H1 (cell line): ENCODE data around the gene KRT77. TPM values are rescaled to one million over a fixed set of nuclear protein-coding genes. Genes with fewer than 3 reads are reported as not detected.
A peak's percentile ranks its signal among the peaks of the same experiment; 100 is the strongest.

Experiments used
- CTCF ChIA-PET: fragments of 300-600 bp; sonication (Branson Sonifier 250); formaldehyde crosslinking; loops from one replicate; lab custom pipeline; 2021; ENCODE audit not compliant: partially characterized antibody; lab: Charles Lee
- POLR2A ChIA-PET: fragments of 300-600 bp; sonication (Branson Sonifier 250); formaldehyde crosslinking; loops from one replicate; lab custom pipeline; 2021; ENCODE audit warnings: inconsistent platforms; ENCODE audit not compliant: partially characterized antibody; lab: Charles Lee
- DNase-seq, 2 experiments: peaks; one replicate each; pipeline versions ENCODE4 v3.0.0 to v3.0.0-alpha.2; 2010 to 2022; ENCODE audit warnings: low spot score in 2 of 2, low read depth in 1 of 2, mixed read lengths in 1 of 2
- FAIRE-seq: peaks from 2 replicates; lab custom pipeline; 2011; peaks lifted over from hg19 to GRCh38; lab: Jason Lieb, UNC
- H2AFZ ChIP-seq: 2 replicates; pipeline ENCODE4 v1.8.1; 2012; ENCODE audit warnings: low read length, inconsistent platforms
- H2AK5ac ChIP-seq: 2 replicates; pipeline ENCODE4 v1.6.1; 2013; ENCODE audit warnings: low read depth, low read length
- H2BK120ac ChIP-seq: replicated peaks from 2 replicates; pipeline ENCODE3; 2013; ENCODE audit warnings: low read depth, low read length, inconsistent platforms
- H2BK12ac ChIP-seq: 2 replicates; pipeline ENCODE4 v1.6.1; 2013; ENCODE audit warnings: low read depth, low read length
- H2BK15ac ChIP-seq: 2 replicates; pipeline ENCODE4 v1.6.1; 2013; ENCODE audit warnings: low read length
- H2BK20ac ChIP-seq: 2 replicates; pipeline ENCODE4 v1.6.1; 2013; ENCODE audit warnings: low read length
- H2BK5ac ChIP-seq: 2 replicates; pipeline ENCODE4 v1.6.1; 2013; ENCODE audit warnings: low read depth, low read length
- H3K14ac ChIP-seq: 2 replicates; pipeline ENCODE4 v1.6.1; 2013; ENCODE audit warnings: inconsistent platforms; ENCODE audit not compliant: insufficient read length
- H3K18ac ChIP-seq: 2 replicates; pipeline ENCODE4 v1.6.1; 2013; ENCODE audit warnings: low read length; ENCODE audit errors: extremely low read depth
- H3K23ac ChIP-seq: 2 replicates; pipeline ENCODE4 v1.6.1; 2013; ENCODE audit warnings: inconsistent platforms; ENCODE audit not compliant: insufficient read length
- H3K23me2 ChIP-seq: 2 replicates; pipeline ENCODE4 v1.6.1; 2013; ENCODE audit warnings: low read depth, low read length
- H3K27ac ChIP-seq: 2 replicates; pipeline ENCODE4 v1.6.1; 2011; ENCODE audit warnings: low read depth, low read length, inconsistent platforms
- H3K27me3 ChIP-seq, 4 experiments: replicated peaks in 1 of 4; 1 replicate in 1 of 4; 2 replicates in 3 of 4; pipeline versions ENCODE4 v1.6.1 to v1.8.1; 2011 to 2013; ENCODE audit warnings: low read length in 3 of 4, mild to moderate bottlenecking in 3 of 4, inconsistent platforms in 2 of 4, mixed read lengths in 2 of 4, moderate library complexity in 1 of 4; ENCODE audit not compliant: control insufficient read depth in 3 of 4, insufficient read depth in 3 of 4; ENCODE audit errors: extremely low read depth in 1 of 4
- H3K36me3 ChIP-seq, 4 experiments: 2 replicates each; pipeline versions ENCODE4 v1.6.1 to v1.8.1; 2011 to 2013; ENCODE audit warnings: mild to moderate bottlenecking in 4 of 4, low read length in 3 of 4, moderate library complexity in 2 of 4, control low read depth in 1 of 4, inconsistent platforms in 1 of 4; ENCODE audit not compliant: insufficient read depth in 4 of 4, control insufficient read depth in 2 of 4
- H3K4ac ChIP-seq: replicated peaks from 2 replicates; pipeline ENCODE3; 2013; ENCODE audit warnings: low read length, low read depth, mixed read lengths, inconsistent platforms; ENCODE audit not compliant: insufficient read length
- H3K4me1 ChIP-seq, 4 experiments: replicated peaks in 1 of 4; 1 replicate in 1 of 4; 2 replicates in 3 of 4; pipeline versions ENCODE4 v1.6.1 to v1.8.1; 2011 to 2013; ENCODE audit warnings: low read length in 3 of 4, inconsistent platforms in 2 of 4, mixed read lengths in 1 of 4; ENCODE audit not compliant: insufficient read depth in 4 of 4, control insufficient read depth in 3 of 4
- H3K4me2 ChIP-seq, 2 experiments: 2 replicates each; pipeline versions ENCODE4 v1.6.1 to v1.8.1; 2011 to 2013; ENCODE audit warnings: low read depth in 2 of 2, low read length in 2 of 2, control low read depth in 1 of 2, inconsistent platforms in 1 of 2, mild to moderate bottlenecking in 1 of 2; ENCODE audit not compliant: insufficient read depth in 1 of 2
- H3K4me3 ChIP-seq, 4 experiments: fragments of 200-600, 300-600 bp in 1 of 4; sonication (generic), shearing (Covaris generic), sonication (Bioruptor Twin) in 1 of 4; 2 replicates each; pipeline versions ENCODE4 v1.5.1 to v1.8.1; 2011 to 2016; ENCODE audit warnings: low read length in 4 of 4, low read depth in 3 of 4, control low read depth in 2 of 4, inconsistent platforms in 2 of 4, mild to moderate bottlenecking in 2 of 4, mixed read lengths in 1 of 4, moderate library complexity in 1 of 4; ENCODE audit not compliant: insufficient read depth in 2 of 4; ENCODE audit errors: extremely low read depth in 1 of 4
- H3K56ac ChIP-seq: replicated peaks from 2 replicates; pipeline ENCODE3; 2013; ENCODE audit warnings: low read depth, mild to moderate bottlenecking, mixed read lengths, low read length, inconsistent platforms; ENCODE audit not compliant: insufficient read length
- H3K79me1 ChIP-seq: 2 replicates; pipeline ENCODE4 v1.6.1; 2013; ENCODE audit warnings: low read depth, low read length, control low read depth
- H3K79me2 ChIP-seq, 2 experiments: 2 replicates each; pipeline versions ENCODE4 v1.6.1 to v1.8.1; 2012 to 2013; ENCODE audit warnings: low read length in 2 of 2, mild to moderate bottlenecking in 2 of 2, inconsistent platforms in 1 of 2; ENCODE audit not compliant: insufficient read depth in 2 of 2, control insufficient read depth in 1 of 2
- H3K9ac ChIP-seq, 4 experiments: replicated peaks in 1 of 4; 1 replicate in 1 of 4; 2 replicates in 3 of 4; pipeline versions ENCODE4 v1.6.1 to v1.8.1; 2011 to 2013; ENCODE audit warnings: low read depth in 3 of 4, low read length in 3 of 4, control low read depth in 2 of 4, mild to moderate bottlenecking in 2 of 4, moderate library complexity in 2 of 4, inconsistent platforms in 1 of 4; ENCODE audit errors: extremely low read depth in 1 of 4
- H3K9me3 ChIP-seq, 2 experiments: 2 replicates each; pipeline versions ENCODE4 v1.6.1 to v1.8.1; 2012 to 2013; ENCODE audit warnings: mild to moderate bottlenecking in 2 of 2, moderate library complexity in 2 of 2, control low read depth in 1 of 2, inconsistent platforms in 1 of 2, low read depth in 1 of 2, low read length in 1 of 2, mixed read lengths in 1 of 2; ENCODE audit not compliant: insufficient read depth in 2 of 2
- H4K20me1 ChIP-seq, 2 experiments: replicated peaks in 1 of 2; 2 replicates each; pipeline versions ENCODE3 to v1.8.1; 2011 to 2013; ENCODE audit warnings: inconsistent platforms in 2 of 2, low read length in 2 of 2, mild to moderate bottlenecking in 1 of 2; ENCODE audit not compliant: insufficient read depth in 2 of 2, control insufficient read depth in 1 of 2
- H4K5ac ChIP-seq: 2 replicates; pipeline ENCODE4 v1.6.1; 2013; ENCODE audit warnings: low read length, low read depth, mixed read lengths, inconsistent platforms; ENCODE audit not compliant: insufficient read length
- H4K8ac ChIP-seq: 2 replicates; pipeline ENCODE4 v1.8.0; 2013; ENCODE audit warnings: mild to moderate bottlenecking, moderate library complexity, low read length, inconsistent platforms; ENCODE audit not compliant: insufficient read depth; ENCODE audit errors: extremely low read depth
- H4K91ac ChIP-seq: replicated peaks from 2 replicates; pipeline ENCODE3; 2013; ENCODE audit warnings: low read length, mixed read lengths, inconsistent platforms; ENCODE audit not compliant: insufficient read length
- ATF3 ChIP-seq: IDR thresholded peaks from 2 replicates; pipeline ENCODE4 v1.6.1; 2011; ENCODE audit warnings: low read depth, mild to moderate bottlenecking, low read length; ENCODE audit not compliant: insufficient read depth
- SUZ12 ChIP-seq: fragments of 200-600 bp; sonication (generic); IDR thresholded peaks from 2 replicates; pipeline ENCODE4 v1.6.1; 2012; ENCODE audit warnings: mild to moderate bottlenecking, inconsistent platforms, low read length, moderate library complexity, mixed read lengths
- YY1 ChIP-seq: IDR thresholded peaks from 2 replicates; pipeline ENCODE4 v1.6.1; 2011; ENCODE audit warnings: low read depth, mild to moderate bottlenecking, low read length
- WGBS, 2 experiments: shearing (Covaris generic) in 1 of 2; methylation state at CpG; one replicate each; pipeline versions ENCODE4 v1.1.6 to v1.1.7; 2013 to 2015; ENCODE audit warnings: low lambda C conversion rate in 2 of 2, mixed read lengths in 2 of 2, inconsistent platforms in 1 of 2, low coverage in 1 of 2, missing lambda C conversion rate in 1 of 2; ENCODE audit not compliant: insufficient replicate concordance in 2 of 2, insufficient coverage in 1 of 2, insufficient read length in 1 of 2; ENCODE audit errors: extremely low coverage in 1 of 2, missing lambda C conversion rate in 1 of 2; 5-methylcytosine and 5-hydroxymethylcytosine counted together
- polyA plus RNA-seq, 7 experiments: library from polyadenylated mRNA; depleted of rRNA in 3 of 7; stranded (reverse) in 5 of 7; unstranded in 2 of 7; fragments of >200 nt in 5 of 7; fragments of 200-250 nt in 2 of 7; gene quantifications; 1 replicate in 5 of 7; 2 replicates in 1 of 7; 4 replicates in 1 of 7; pipeline versions ENCODE4 v1.2.1 to v1.2.3, GENCODE V29; 2011 to 2013; ENCODE audit warnings: missing spikeins in 2 of 7, mixed read lengths in 2 of 7
- total RNA-seq: library from RNA; stranded (reverse); fragmentation: NEBNext Ultra II Directional; extraction: Animal tissue kit (Norgen Biotek cat#: 25700); gene quantifications from 2 replicates; pipeline ENCODE4 v1.2.1, GENCODE V29; 2021

The KRT77 gene
- total and polyA plus RNA-seq, 2 of the 8 experiments (the other 6 are each of a cell fraction or from before 2014, with no cell fraction given): 0.02 TPM; not detected in 1

DNA sequence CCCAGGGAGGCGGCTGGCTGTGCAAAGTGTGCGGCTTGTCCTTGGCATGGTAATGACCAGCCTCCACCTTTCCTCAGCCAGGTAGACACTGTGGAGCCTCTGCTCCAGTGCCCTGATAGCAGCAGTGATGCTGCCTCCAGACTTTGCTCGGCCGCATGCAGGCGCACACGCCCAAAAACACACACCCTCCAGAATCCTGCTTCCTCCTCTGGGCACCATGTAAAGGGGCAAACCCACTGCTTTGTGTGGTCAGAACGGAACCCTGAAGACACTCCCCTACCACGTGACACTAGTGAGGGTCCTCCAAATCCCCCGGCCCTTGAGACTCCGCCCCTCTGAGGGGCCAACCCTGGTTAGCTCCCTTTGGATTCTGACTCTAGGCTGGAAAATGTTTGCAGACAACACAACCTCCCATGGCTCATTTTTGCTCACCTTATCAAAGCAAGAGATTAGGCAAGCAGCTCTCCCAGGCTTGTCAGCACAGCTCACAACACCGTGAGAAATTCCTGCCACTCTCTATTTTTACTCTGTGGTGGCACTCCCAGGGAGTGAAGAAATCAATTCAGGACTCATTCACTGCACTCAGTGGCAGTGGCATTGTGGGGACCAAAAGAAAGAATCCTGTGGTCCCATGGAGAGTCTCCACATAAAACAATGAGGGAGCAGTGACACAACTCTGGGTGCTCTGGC is 4.5 kb downstream of the KRT77 start:
- H3K27me3 ChIP-seq: no peaks in the 10 kb centered on the region; a peak in 1 of 7 replicates
- no peak overlapping the region for H2BK12ac ChIP-seq
- H3K4me3 ChIP-seq: no peak overlapping the region
- H3K9ac ChIP-seq: no peak overlapping the region
- no peaks in the 10 kb centered on the region for H3K79me2 ChIP-seq
- H2AK5ac ChIP-seq: no peak overlapping the region
- TF ChIP-seq SUZ12 (no peak), ATF3 (no peak), YY1 (no peak)
- TF ChIP-seq, all 59 proteins: peak for 0
- Histone ChIP-seq H3K4ac (no peak overlapping the region), H3K4me2 (no peak overlapping the region), H4K8ac (no peak overlapping the region), H3K27ac (no peak overlapping the region), H3K23ac (no peak overlapping the region), H3K14ac (no peak overlapping the region), H2BK5ac (no peak overlapping the region), H3K56ac (no peak overlapping the region), H4K5ac (no peak overlapping the region), H2AFZ (peak overlapping the region; percentile 67), H2BK20ac (peak overlapping the region; percentile 72; the same call in 1 of the 2 replicates), H3K18ac (peak overlapping the region; percentile 48; the same call in 1 of the 2 replicates), H3K79me1 (no peaks in the 10 kb centered on the region; the same call in 1 of the 2 replicates), H4K20me1 (peaks cover 0 to 2% of the 10 kb centered on the region in 2 experiments), H3K4me1 (no peaks in the 10 kb centered on the region; a peak in 1 of 7 replicates), H4K91ac (no peak overlapping the region), H3K9me3 (no peaks in the 10 kb centered on the region), H2BK120ac (no peak overlapping the region), H3K23me2 (peaks cover 4% of the 10 kb centered on the region; the same call in 1 of the 2 replicates), H2BK15ac (no peak overlapping the region), H3K36me3 (no peaks in the 10 kb centered on the region)
- ChIA-PET POLR2A (no interaction called here), CTCF (interaction anchor here (0.7 to 2.3 kb wide), 4 partner anchors 13 to 303 kb away, joined by 3 to 7 read pairs (median 4); no protein-coding TSS in a partner anchor)
- no peak for DNase-seq
- no peak for FAIRE-seq
- 78% methylated on average over 11 of the region's 11 CpGs; no CpG with 5 or more reads in 1 of the 2 experiments for WGBS, 2 experiments
